GM21717 (cell line): ENCODE results near the gene LSR.

Experiments
- ATAC-seq: cut with Tn5 transposase; IDR thresholded peaks from one replicate; pipeline ENCODE4 v1.9.1; 2021; ENCODE audit warnings: mild to moderate bottlenecking, moderate library complexity; ENCODE audit not compliant: unreplicated experiment

Gene LSR

GRCh38 chr19:35246466-35247092 is 2.2 kb upstream of the LSR start:
- no peak for ATAC-seq

GRCh38 chr19:35247526-35248309 is 1.1 kb upstream of the LSR start:
- ATAC-seq, result peak; percentile 43

GRCh38 chr19:35249146-35249847 is 495 bp downstream of the LSR start:
- ATAC-seq, result peak; percentile 9

- no peak for ATAC-seq
Observed at GRCh38 chr19:35249848-35250711, 1.3 kb downstream of the LSR start.

- no peak for ATAC-seq
Observed at GRCh38 chr19:35251456-35251855, 2.7 kb downstream of the LSR start.

- no peak for ATAC-seq
Observed at GRCh38 chr19:35253316-35254286, 4.8 kb downstream of the LSR start.

- ATAC-seq, result no peak
Observed at GRCh38 chr19:35254341-35255297, 5.8 kb downstream of the LSR start.

GRCh38 chr19:35256566-35256965 is 7.8 kb downstream of the LSR start:
- ATAC-seq, result no peak

- no peak for ATAC-seq
Observed at GRCh38 chr19:35257113-35257461, 8.3 kb downstream of the LSR start.

GRCh38 chr19:35260694-35261304 is 12.0 kb downstream of the LSR start:
- ATAC-seq, result no peak

- no peak for ATAC-seq
Observed at GRCh38 chr19:35261356-35262100, 12.7 kb downstream of the LSR start.

- no peak for ATAC-seq
Observed at GRCh38 chr19:35262101-35262761, 13.4 kb downstream of the LSR start.

GRCh38 chr19:35264268-35265125 is 15.7 kb downstream of the LSR start:
- no peak for ATAC-seq

- no peak for ATAC-seq
Observed at GRCh38 chr19:35265126-35265899, 16.5 kb downstream of the LSR start.

GRCh38 chr19:35265900-35266519 is 17.2 kb downstream of the LSR start:
- no peak for ATAC-seq
